Activated T-helper 2 cell treated with anti-CD3 and anti-CD28 coated beads, Interferon-gamma antibody, Interleukin-2, Interleukin-4, amounts not matched to agents 10 μg/mL and 5 μg/mL and 100 μg/mL, durations not matched to agents 14 hours and 24 hours and 36 hours (primary cell): ENCODE data around the gene ENTR1. TPM values are rescaled to one million over a fixed set of nuclear protein-coding genes. Genes with fewer than 3 reads are reported as not detected.

Experiments used
- DNase-seq: peaks from one replicate; pipeline ENCODE4 v3.0.0; 2021; ENCODE audit warnings: low spot score
- H3K27ac Mint-ChIP-seq: one replicate; pipeline ENCODE4 v1.8.0; 2021; ENCODE audit warnings: mixed read lengths
- H3K27me3 Mint-ChIP-seq: one replicate; pipeline ENCODE4 v1.8.0; 2021; ENCODE audit warnings: low read depth, mixed read lengths
- H3K36me3 Mint-ChIP-seq: one replicate; pipeline ENCODE4 v1.8.0; 2021; ENCODE audit warnings: low read depth, mixed read lengths
- H3K4me1 Mint-ChIP-seq: one replicate; pipeline ENCODE4 v1.8.0; 2021; ENCODE audit warnings: low read depth, mixed read lengths
- H3K4me3 Mint-ChIP-seq: one replicate; pipeline ENCODE4 v1.8.0; 2021; ENCODE audit warnings: low read depth, mild to moderate bottlenecking, moderate library complexity, mixed read lengths
- H3K9me3 Mint-ChIP-seq: one replicate; pipeline ENCODE4 v1.8.0; 2021; ENCODE audit warnings: mixed read lengths
- intact Hi-C: fragments of 100-400 bp; cut with micrococcal nuclease; formaldehyde crosslinking; loops from one replicate; pipeline ENCODE4 v1.15.1; 2023
- total RNA-seq: library from RNA; stranded (reverse); gene quantifications from 2 replicates; pipeline ENCODE4 v1.2.3, GENCODE V29; 2022

ENTR1 gene, protein sequence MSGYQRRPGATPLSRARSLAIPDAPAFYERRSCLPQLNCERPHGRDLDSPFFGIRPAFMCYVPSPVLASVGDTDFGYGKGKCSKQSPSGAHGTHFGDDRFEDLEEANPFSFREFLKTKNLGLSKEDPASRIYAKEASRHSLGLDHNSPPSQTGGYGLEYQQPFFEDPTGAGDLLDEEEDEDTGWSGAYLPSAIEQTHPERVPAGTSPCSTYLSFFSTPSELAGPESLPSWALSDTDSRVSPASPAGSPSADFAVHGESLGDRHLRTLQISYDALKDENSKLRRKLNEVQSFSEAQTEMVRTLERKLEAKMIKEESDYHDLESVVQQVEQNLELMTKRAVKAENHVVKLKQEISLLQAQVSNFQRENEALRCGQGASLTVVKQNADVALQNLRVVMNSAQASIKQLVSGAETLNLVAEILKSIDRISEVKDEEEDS
- 66.4 and 75.6 TPM in 2 replicates for total RNA-seq

DNA sequence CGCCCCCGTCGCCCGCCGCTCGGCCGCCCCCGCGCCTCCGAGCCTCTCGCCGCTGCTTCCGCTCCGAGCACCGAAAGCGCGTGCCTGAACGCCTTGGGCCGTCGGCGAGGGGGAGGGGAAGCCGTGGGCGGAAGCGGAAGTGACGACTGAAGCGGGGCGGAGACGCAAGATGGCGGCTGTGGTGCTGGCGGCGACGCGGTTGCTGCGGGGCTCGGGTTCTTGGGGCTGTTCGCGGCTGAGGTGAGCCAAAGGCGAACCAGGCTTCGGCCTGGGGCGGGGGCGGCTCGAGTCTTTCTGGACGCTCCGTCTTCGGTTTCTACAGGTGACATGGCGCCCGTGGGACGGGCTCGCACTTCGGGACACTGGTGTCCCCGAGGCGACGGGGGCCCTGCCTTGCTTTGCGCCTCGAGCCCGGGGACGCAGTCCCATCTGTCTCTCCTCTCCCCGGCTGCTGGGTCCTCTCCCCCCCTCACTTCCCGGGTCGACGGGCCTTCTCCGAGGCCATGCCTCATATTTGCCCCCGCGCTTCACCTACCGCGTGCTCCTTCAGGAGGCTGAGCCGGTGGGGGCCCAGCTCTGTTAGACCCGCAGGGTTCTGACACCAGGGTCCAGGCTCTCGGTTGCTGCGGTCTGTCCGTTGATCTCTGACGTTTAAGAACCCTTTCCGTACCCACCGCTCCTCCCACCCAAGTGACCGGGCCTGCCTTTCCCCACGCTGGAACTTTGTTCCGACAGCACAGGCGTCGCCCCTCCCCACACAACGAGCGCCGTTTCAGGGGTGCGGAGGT lies at the start of gene ENTR1, which contains the start of gene PMPCA:
Gene ENTR1 (minus strand): TSS at position 115 of the 788 bp plus-strand sequence. CDS start 217 bp downstream, outside the sequence.
Gene PMPCA (plus strand): TSS at position 159 of the 788 bp plus-strand sequence. CDS start 11 bp downstream, at position 170.
- H3K4me1 Mint-ChIP-seq: peaks cover 35% of the 10 kb centered on the region
- peak within 1 kb of the TSS; percentile 95 for H3K4me3 Mint-ChIP-seq
- peaks cover 73% of the 10 kb centered on the region for H3K36me3 Mint-ChIP-seq
- intact Hi-C loops: loop anchor here (1.0 to 2.0 kb wide), 2 partner anchors 10 to 72 kb away; partner anchors contain the start of genes SEC16A and SNAPC4
- H3K27ac Mint-ChIP-seq: peak within 1 kb of the TSS; percentile 95
- no peaks in the 10 kb centered on the region for H3K27me3 Mint-ChIP-seq
- no peaks in the 10 kb centered on the region for H3K9me3 Mint-ChIP-seq
- peak; percentile 93 for DNase-seq

DNA sequence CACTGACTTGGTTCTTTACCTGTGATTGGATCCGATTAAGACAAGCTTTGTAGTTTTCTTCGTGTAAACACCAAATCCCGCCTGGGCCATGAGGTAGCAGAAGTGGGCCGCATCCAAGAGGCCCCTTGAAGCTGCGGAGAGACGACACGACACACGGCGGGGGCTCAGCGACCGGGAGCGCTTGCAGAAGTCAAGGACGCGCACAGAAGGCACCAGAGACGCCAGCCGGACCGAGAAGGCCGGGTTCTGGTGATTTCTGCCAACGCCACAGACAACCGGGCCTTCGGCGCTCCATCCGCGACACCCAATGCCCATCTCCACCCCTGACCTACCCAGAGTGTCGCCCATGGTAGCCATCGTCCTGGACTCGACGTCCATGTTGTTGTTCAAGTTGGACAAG lies 49.0 kb upstream of the ENTR1 start:
- Mint-ChIP-seq H3K4me1 (no peaks in the 10 kb centered on the region), H3K27me3 (no peaks in the 10 kb centered on the region), H3K9me3 (no peaks in the 10 kb centered on the region), H3K27ac (no peak overlapping the region), H3K4me3 (no peak overlapping the region), H3K36me3 (peaks cover 73% of the 10 kb centered on the region)
- no peak for DNase-seq
- intact Hi-C loops: no loop called here

- Mint-ChIP-seq H3K27me3 (no peaks in the 10 kb centered on the region), H3K4me3 (no peak overlapping the region), H3K36me3 (peaks cover 70% of the 10 kb centered on the region), H3K27ac (no peak overlapping the region), H3K4me1 (no peaks in the 10 kb centered on the region), H3K9me3 (no peaks in the 10 kb centered on the region)
- DNase-seq: no peak
- intact Hi-C loops: no loop called here
Observed at GRCh38 chr9:136457326-136457725, 46.9 kb upstream of the ENTR1 start.

DNA sequence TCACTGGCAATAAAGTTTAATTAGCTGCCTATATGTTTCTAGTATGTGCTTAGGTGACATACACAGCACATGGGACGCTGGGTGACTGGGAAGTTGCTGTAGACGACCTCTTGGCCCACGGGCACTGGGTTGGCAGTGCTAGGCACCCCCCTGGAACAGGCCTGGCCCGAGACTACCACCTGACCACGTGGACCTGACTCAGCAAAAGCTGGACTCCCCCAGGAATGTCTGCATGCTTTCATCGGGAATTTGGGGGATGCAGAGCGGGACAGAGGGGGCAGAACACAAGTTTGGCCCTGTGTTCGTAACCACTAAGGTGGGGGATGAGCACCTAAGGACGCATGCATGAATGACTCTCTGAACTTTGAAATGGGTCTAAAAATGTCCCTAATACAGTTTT lies 45.8 kb upstream of the ENTR1 start:
- intact Hi-C loops: no loop called here
- H3K27me3 Mint-ChIP-seq: no peaks in the 10 kb centered on the region
- H3K4me1 Mint-ChIP-seq: no peaks in the 10 kb centered on the region
- DNase-seq: no peak
- peaks cover 71% of the 10 kb centered on the region for H3K36me3 Mint-ChIP-seq
- no peaks in the 10 kb centered on the region for H3K9me3 Mint-ChIP-seq
- no peak overlapping the region for H3K4me3 Mint-ChIP-seq
- H3K27ac Mint-ChIP-seq: no peak overlapping the region

DNA sequence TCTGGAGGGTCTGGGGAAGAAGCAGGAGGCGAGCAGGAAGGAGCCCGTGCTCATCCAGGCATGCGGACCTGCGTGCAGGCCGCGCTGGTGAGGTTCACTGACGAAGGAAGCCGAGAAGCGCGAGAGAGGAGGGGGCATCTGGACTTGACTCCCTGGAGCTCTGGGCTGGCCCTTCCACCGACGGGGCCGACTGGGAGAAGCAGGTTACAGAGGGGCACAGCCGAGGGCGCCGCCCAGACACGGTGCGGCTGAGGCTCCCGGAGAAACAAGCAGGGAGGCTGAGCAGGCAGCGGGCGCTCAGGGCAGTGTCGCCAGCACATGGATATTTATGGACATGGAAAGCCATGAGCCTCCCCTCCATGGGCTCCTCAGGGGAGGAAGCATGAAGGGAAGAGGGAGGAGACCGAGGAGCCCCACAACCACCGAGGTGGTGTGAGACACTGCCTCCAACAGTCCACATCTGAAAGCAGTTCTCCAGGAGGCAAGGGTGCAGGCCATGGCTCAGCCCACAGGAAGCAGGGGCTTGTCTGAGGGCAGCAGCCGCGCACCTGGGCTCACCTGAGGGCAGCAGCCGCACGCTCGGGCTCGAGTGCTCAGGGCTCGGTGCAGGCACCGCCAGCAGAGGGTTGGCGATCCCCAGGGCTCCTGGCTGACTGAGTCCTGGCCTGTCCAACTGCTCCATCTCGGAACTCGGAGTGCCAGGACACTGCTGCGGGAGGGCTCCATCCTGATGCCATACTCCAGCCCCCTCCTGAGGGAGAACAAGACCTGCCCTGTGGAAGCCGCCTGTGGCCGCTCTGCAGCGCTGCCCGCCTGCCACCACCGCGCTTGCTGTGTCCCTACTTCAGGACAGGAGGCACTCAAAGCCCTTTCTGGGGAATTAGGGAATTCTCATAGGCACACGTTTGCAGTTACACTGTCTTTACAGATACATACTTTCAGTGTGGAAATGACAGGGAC lies 44.9 kb upstream of the ENTR1 start:
- DNase-seq: no peak
- no peak overlapping the region for H3K4me3 Mint-ChIP-seq
- H3K27me3 Mint-ChIP-seq: no peaks in the 10 kb centered on the region
- peaks cover 73% of the 10 kb centered on the region for H3K36me3 Mint-ChIP-seq
- intact Hi-C loops: no loop called here
- no peak overlapping the region for H3K27ac Mint-ChIP-seq
- no peaks in the 10 kb centered on the region for H3K4me1 Mint-ChIP-seq
- no peaks in the 10 kb centered on the region for H3K9me3 Mint-ChIP-seq

DNA sequence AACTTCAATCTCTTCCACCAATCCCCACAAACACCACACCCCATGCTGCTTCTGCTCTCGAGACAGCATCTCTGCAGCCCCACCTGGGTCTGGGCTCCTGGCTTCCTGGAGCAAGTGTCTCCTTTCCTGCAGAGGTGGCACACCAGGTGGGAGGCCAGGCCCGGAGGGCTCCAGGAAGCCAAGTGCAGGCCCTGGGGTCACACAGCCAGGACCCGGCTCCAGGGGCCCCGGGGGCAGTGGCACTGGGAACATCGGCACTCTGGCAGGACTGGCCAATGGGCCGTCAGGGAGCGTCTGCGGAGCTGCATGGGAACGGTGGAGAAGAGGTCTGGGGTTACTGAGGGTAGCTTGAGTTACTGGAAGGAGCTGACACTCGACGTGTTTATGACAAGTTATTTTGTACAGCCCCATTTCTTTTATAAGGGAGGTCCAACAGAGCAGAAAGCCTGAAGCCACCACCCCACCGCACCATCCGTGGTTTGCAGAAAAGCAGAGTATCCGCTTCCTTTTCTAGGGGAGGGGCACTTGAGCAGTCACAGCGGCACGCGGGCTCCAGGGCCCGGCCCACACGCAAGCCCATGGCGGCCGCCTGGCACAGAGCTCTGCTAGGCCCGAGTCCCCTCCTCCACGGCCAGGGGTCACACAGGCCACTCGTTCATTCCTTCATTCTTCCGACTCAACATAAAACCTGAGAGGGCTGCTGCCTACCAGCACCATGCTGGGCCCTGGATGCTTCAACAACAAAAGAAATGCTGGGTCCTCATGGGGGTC lies 43.8 kb upstream of the ENTR1 start:
- H3K4me1 Mint-ChIP-seq: no peaks in the 10 kb centered on the region
- no peak for DNase-seq
- H3K4me3 Mint-ChIP-seq: no peak overlapping the region
- no peaks in the 10 kb centered on the region for H3K9me3 Mint-ChIP-seq
- no peaks in the 10 kb centered on the region for H3K27me3 Mint-ChIP-seq
- peaks cover 75% of the 10 kb centered on the region for H3K36me3 Mint-ChIP-seq
- no peak overlapping the region for H3K27ac Mint-ChIP-seq
- intact Hi-C loops: no loop called here

- Mint-ChIP-seq H3K27ac (no peak overlapping the region), H3K4me3 (no peak overlapping the region), H3K27me3 (no peaks in the 10 kb centered on the region), H3K36me3 (peaks cover 70% of the 10 kb centered on the region), H3K4me1 (no peaks in the 10 kb centered on the region), H3K9me3 (no peaks in the 10 kb centered on the region)
- intact Hi-C loops: no loop called here
- no peak for DNase-seq
Observed at GRCh38 chr9:136453326-136453725, 42.9 kb upstream of the ENTR1 start.

DNA sequence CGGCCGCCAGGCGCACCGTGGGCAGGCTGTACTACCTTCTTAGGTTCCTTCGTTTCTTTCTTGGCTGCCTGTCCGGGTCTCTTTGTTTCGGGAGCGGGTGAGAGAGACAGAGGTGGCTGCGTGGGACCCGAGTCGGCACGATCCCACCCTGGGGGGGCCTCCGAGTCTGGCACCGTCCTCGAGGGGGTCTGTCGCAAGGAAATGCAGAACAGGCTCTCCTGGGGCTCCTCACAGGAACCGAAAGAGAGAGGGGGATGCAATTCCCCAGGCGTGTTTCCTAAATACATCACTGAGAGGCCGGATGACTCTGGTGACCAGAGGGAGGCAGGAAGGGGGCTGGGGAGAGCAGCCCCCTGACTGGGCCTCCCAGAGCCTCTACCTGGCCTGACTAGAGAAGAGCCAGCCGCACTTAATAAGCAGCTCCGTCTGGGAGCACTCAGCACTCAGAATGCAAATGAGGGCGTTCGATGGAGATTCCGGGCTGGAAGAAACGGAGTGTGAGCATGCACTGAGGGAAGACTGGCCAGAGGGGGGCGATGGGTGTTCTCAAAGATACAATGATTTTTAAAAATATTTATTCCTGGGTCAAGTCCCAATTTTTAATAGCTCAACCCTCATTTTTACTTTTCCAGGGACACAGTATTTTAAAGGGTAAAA lies 40.9 kb upstream of the ENTR1 start:
- Mint-ChIP-seq H3K4me3 (no peak overlapping the region), H3K36me3 (peaks cover 75% of the 10 kb centered on the region), H3K9me3 (no peaks in the 10 kb centered on the region), H3K4me1 (no peaks in the 10 kb centered on the region), H3K27me3 (no peaks in the 10 kb centered on the region), H3K27ac (no peak overlapping the region)
- intact Hi-C loops: no loop called here
- DNase-seq: no peak

DNA sequence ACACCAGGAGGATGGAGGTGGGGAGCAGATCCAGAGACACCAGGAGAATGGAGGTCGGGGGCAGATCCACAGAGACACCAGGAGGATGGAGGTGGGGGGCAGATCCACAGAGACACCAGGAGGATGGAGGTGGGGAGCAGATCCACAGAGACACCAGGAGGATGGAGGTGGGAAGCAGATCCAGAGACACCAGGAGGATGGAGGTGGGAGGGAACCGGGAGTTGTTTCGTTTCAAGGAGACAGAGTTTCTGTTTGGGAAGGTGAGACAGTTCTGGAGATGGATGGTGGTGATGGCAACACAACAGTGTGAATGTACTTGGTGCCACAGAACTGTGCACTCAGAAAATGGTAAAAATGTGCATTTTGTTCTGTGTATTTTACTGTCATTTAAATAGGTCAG lies 38.2 kb upstream of the ENTR1 start:
- Mint-ChIP-seq H3K27ac (no peak overlapping the region), H3K4me1 (no peaks in the 10 kb centered on the region), H3K27me3 (no peaks in the 10 kb centered on the region), H3K9me3 (no peaks in the 10 kb centered on the region), H3K36me3 (peaks cover 70% of the 10 kb centered on the region), H3K4me3 (no peak overlapping the region)
- intact Hi-C loops: no loop called here
- DNase-seq: no peak

- no peak overlapping the region for H3K4me3 Mint-ChIP-seq
- peaks cover 74% of the 10 kb centered on the region for H3K36me3 Mint-ChIP-seq
- H3K9me3 Mint-ChIP-seq: no peaks in the 10 kb centered on the region
- intact Hi-C loops: no loop called here
- H3K4me1 Mint-ChIP-seq: no peaks in the 10 kb centered on the region
- no peaks in the 10 kb centered on the region for H3K27me3 Mint-ChIP-seq
- no peak for DNase-seq
- no peak overlapping the region for H3K27ac Mint-ChIP-seq
Observed at GRCh38 chr9:136447173-136447778, 36.9 kb upstream of the ENTR1 start.

- intact Hi-C loops: no loop called here
- Mint-ChIP-seq H3K36me3 (peaks cover 73% of the 10 kb centered on the region), H3K27me3 (no peaks in the 10 kb centered on the region), H3K4me3 (no peak overlapping the region), H3K4me1 (no peaks in the 10 kb centered on the region), H3K9me3 (no peaks in the 10 kb centered on the region), H3K27ac (no peak overlapping the region)
- no peak for DNase-seq
Observed at GRCh38 chr9:136445799-136446198, 35.4 kb upstream of the ENTR1 start.
